Astrocyte of the hippocampus (primary cell): Measurements from ENCODE around the gene DNTT.

Source experiments
- DNase-seq: peaks from one replicate; pipeline ENCODE4 v3.0.0; 2011; ENCODE audit warnings: low read depth, low spot score

The DNTT gene

GRCh38 chr10:96377816-96378294 lies 73.6 kb downstream of the DNTT start:
- DNase-seq: peak; percentile 37

GRCh38 chr10:96378741-96379140 lies 74.5 kb downstream of the DNTT start:
- DNase-seq: no peak

- no peak for DNase-seq
Observed at GRCh38 chr10:96379758-96380157, 75.5 kb downstream of the DNTT start.

GRCh38 chr10:96380821-96381220 lies 76.6 kb downstream of the DNTT start:
- no peak for DNase-seq

GRCh38 chr10:96384506-96384905 lies 80.3 kb downstream of the DNTT start:
- no peak for DNase-seq

- DNase-seq: peak; percentile 58
Observed at GRCh38 chr10:96387161-96387560, 82.9 kb downstream of the DNTT start.

GRCh38 chr10:96387601-96388000 lies 83.4 kb downstream of the DNTT start:
- peak; percentile 28 for DNase-seq
